H9 (cell line): ENCODE results near the gene OR4C6. TPM values are rescaled to one million over a fixed set of nuclear protein-coding genes. Genes with fewer than 3 reads are reported as not detected.

Experiments used
- DNase-seq: peaks from one replicate; pipeline ENCODE4 v3.0.0-alpha.2; 2017
- H2AFZ ChIP-seq: one replicate; pipeline ENCODE4 v1.6.1; 2013; ENCODE audit warnings: mild to moderate bottlenecking, low read length, control low read depth, moderate library complexity
- H2AK5ac ChIP-seq: 2 replicates; pipeline ENCODE4 v1.6.1; 2013; ENCODE audit warnings: low read length, control low read depth, mixed read lengths; ENCODE audit not compliant: insufficient read length
- H2BK120ac ChIP-seq: one replicate; pipeline ENCODE4 v1.6.1; 2013; ENCODE audit warnings: low read depth, mild to moderate bottlenecking, low read length, control low read depth, inconsistent platforms; ENCODE audit not compliant: poor library complexity, severe bottlenecking
- H2BK12ac ChIP-seq: 2 replicates; pipeline ENCODE4 v1.6.1; 2013; ENCODE audit warnings: low read length, control low read depth, mixed read lengths, low read depth; ENCODE audit not compliant: insufficient read length
- H2BK15ac ChIP-seq: 2 replicates; pipeline ENCODE4 v1.6.1; 2013; ENCODE audit warnings: low read depth, low read length, control low read depth
- H2BK20ac ChIP-seq: one replicate; pipeline ENCODE4 v1.6.1; 2013; ENCODE audit warnings: low read depth, mild to moderate bottlenecking, low read length, control low read depth, inconsistent platforms; ENCODE audit not compliant: poor library complexity, severe bottlenecking
- H2BK5ac ChIP-seq: 2 replicates; pipeline ENCODE4 v1.6.1; 2013; ENCODE audit warnings: low read length, control low read depth, mixed read lengths; ENCODE audit not compliant: insufficient read length
- H3K14ac ChIP-seq: 2 replicates; pipeline ENCODE4 v1.6.1; 2013; ENCODE audit warnings: low read length, control low read depth; ENCODE audit not compliant: insufficient read depth
- H3K18ac ChIP-seq: 2 replicates; pipeline ENCODE4 v1.6.1; 2013; ENCODE audit warnings: low read depth, mild to moderate bottlenecking, mixed read lengths, low read length, control low read depth; ENCODE audit not compliant: insufficient read length
- H3K23ac ChIP-seq: 2 replicates; pipeline ENCODE4 v1.6.1; 2013; ENCODE audit warnings: low read length, control low read depth, mixed read lengths, low read depth; ENCODE audit not compliant: insufficient read length
- H3K23me2 ChIP-seq: 2 replicates; pipeline ENCODE4 v1.6.1; 2013; ENCODE audit warnings: low read depth, mild to moderate bottlenecking, mixed read lengths, low read length, control low read depth; ENCODE audit not compliant: insufficient read length, poor library complexity, severe bottlenecking
- H3K27ac ChIP-seq: 2 replicates; pipeline ENCODE4 v1.5.1; 2013; ENCODE audit warnings: low read length, control low read depth, mixed read lengths, low read depth; ENCODE audit not compliant: insufficient read length
- H3K27me3 ChIP-seq: 2 replicates; pipeline ENCODE4 v1.6.1; 2013; ENCODE audit warnings: low read length, control low read depth, inconsistent platforms; ENCODE audit not compliant: insufficient read depth
- H3K4ac ChIP-seq: 2 replicates; pipeline ENCODE4 v1.6.1; 2013; ENCODE audit warnings: low read depth, mild to moderate bottlenecking, control low read depth, inconsistent platforms, low read length, moderate library complexity
- H3K4me1 ChIP-seq: 2 replicates; pipeline ENCODE4 v1.6.1; 2013; ENCODE audit warnings: low read length, control low read depth, inconsistent platforms; ENCODE audit not compliant: insufficient read depth
- H3K4me2 ChIP-seq: 2 replicates; pipeline ENCODE4 v1.6.1; 2013; ENCODE audit warnings: low read length, control low read depth, mixed read lengths; ENCODE audit not compliant: insufficient read length, insufficient read depth
- H3K56ac ChIP-seq: 2 replicates; pipeline ENCODE4 v1.6.1; 2013; ENCODE audit warnings: low read depth, mild to moderate bottlenecking, mixed read lengths, low read length, control low read depth; ENCODE audit not compliant: insufficient read length
- H3K79me1 ChIP-seq: 2 replicates; pipeline ENCODE4 v1.6.1; 2013; ENCODE audit warnings: low read depth, mild to moderate bottlenecking, moderate library complexity, low read length, control low read depth, inconsistent platforms; ENCODE audit not compliant: insufficient read depth, poor library complexity, severe bottlenecking
- H3K79me2 ChIP-seq: 2 replicates; pipeline ENCODE4 v1.6.1; 2013; ENCODE audit warnings: low read length, control low read depth, inconsistent platforms; ENCODE audit not compliant: insufficient read depth
- H3K9ac ChIP-seq: 2 replicates; pipeline ENCODE4 v1.6.1; 2013; ENCODE audit warnings: low read length, control low read depth, mixed read lengths; ENCODE audit not compliant: insufficient read length; ENCODE audit errors: extremely low read depth
- H3K9me3 ChIP-seq: one replicate; pipeline ENCODE4 v1.6.1; 2013; ENCODE audit warnings: low read depth, low read length, inconsistent platforms; ENCODE audit not compliant: control insufficient read depth
- H3T11ph ChIP-seq: one replicate; pipeline ENCODE4 v1.6.1; 2013; ENCODE audit warnings: mild to moderate bottlenecking, low read length, control low read depth, inconsistent platforms
- H4K20me1 ChIP-seq: one replicate; pipeline ENCODE4 v1.6.1; 2013; ENCODE audit not compliant: control insufficient read depth, insufficient read length, insufficient read depth
- H4K5ac ChIP-seq: 2 replicates; pipeline ENCODE4 v1.6.1; 2013; ENCODE audit warnings: low read depth, mild to moderate bottlenecking, mixed read lengths, low read length, control low read depth; ENCODE audit not compliant: insufficient read length
- H4K8ac ChIP-seq: replicated peaks from 2 replicates; pipeline ENCODE4 v1.6.1; 2013; ENCODE audit warnings: low read length, control low read depth, mixed read lengths, low read depth; ENCODE audit not compliant: insufficient read length
- H4K91ac ChIP-seq: 2 replicates; pipeline ENCODE4 v1.6.1; 2013; ENCODE audit warnings: low read depth, mild to moderate bottlenecking, moderate library complexity, mixed read lengths, low read length, control low read depth; ENCODE audit not compliant: insufficient read length
- H3K27ac Mint-ChIP-seq, 3 experiments: 2 replicates in 2 of 3; 3 replicates in 1 of 3; pipeline ENCODE4 v1.8.0; 2020 to 2021; ENCODE audit warnings: mixed read lengths in 3 of 3, mild to moderate bottlenecking in 1 of 3, moderate library complexity in 1 of 3
- H3K27me3 Mint-ChIP-seq: 2 replicates; pipeline ENCODE4 v1.8.0; 2021; ENCODE audit warnings: low read depth, mild to moderate bottlenecking, moderate library complexity, mixed read lengths
- H3K36me3 Mint-ChIP-seq, 3 experiments: 2 replicates in 2 of 3; 3 replicates in 1 of 3; pipeline ENCODE4 v1.8.0; 2020 to 2021; ENCODE audit warnings: low read depth in 3 of 3, mixed read lengths in 3 of 3; ENCODE audit not compliant: insufficient read depth in 1 of 3
- H3K4me1 Mint-ChIP-seq, 2 experiments: 2 replicates each; pipeline ENCODE4 v1.8.0; 2020; ENCODE audit warnings: mixed read lengths in 2 of 2
- H3K4me3 Mint-ChIP-seq, 2 experiments: 2 replicates in 1 of 2; 3 replicates in 1 of 2; pipeline ENCODE4 v1.8.0; 2020 to 2021; ENCODE audit warnings: mild to moderate bottlenecking in 2 of 2, mixed read lengths in 2 of 2, moderate library complexity in 1 of 2
- H3K9me3 Mint-ChIP-seq, 2 experiments: 2 replicates in 1 of 2; 3 replicates in 1 of 2; pipeline ENCODE4 v1.8.0; 2020; ENCODE audit warnings: mild to moderate bottlenecking in 2 of 2, mixed read lengths in 2 of 2, moderate library complexity in 1 of 2
- CTCF ChIP-seq: fragments of 200-600 bp; sonication (generic); conservative IDR thresholded peaks from 3 replicates; pipeline ENCODE4 v1.8.0; 2021; ENCODE audit warnings: antibody characterized with exemption, mild to moderate bottlenecking
- WGBS: extraction: QIAGEN DNeasy Blood & Tissue Kit; methylation state at CpG from one replicate; pipeline ENCODE4 v1.1.7; 2013; ENCODE audit warnings: missing lambda C conversion rate, low lambda C conversion rate, mixed read lengths; ENCODE audit not compliant: insufficient read length; ENCODE audit errors: extremely low coverage; 5-methylcytosine and 5-hydroxymethylcytosine counted together
- total RNA-seq: library from RNA; stranded (reverse); gene quantifications from 2 replicates; pipeline ENCODE4 v1.2.1, GENCODE V29; 2021

The OR4C6 gene
- total RNA-seq, 1 experiment from 2014 or later = not detected

GRCh38 chr11:55669376-55669775 is 7.4 kb downstream of the OR4C6 start:
- no peak overlapping the region for H3K4me3 Mint-ChIP-seq
- Histone ChIP-seq H3K14ac (no peak overlapping the region), H2BK120ac (no peak overlapping the region), H3K79me1 (no peaks in the 10 kb centered on the region), H4K91ac (no peak overlapping the region), H3K56ac (no peak overlapping the region), H3K9me3 (peaks cover 54% of the 10 kb centered on the region), H3K23ac (no peak overlapping the region), H3K4me1 (no peaks in the 10 kb centered on the region), H3K79me2 (no peaks in the 10 kb centered on the region), H3T11ph (no peak overlapping the region), H3K18ac (no peak overlapping the region), H3K4ac (no peak overlapping the region), H3K27ac (no peak overlapping the region), H2AFZ (no peak overlapping the region), H3K27me3 (no peaks in the 10 kb centered on the region), H2BK20ac (no peak overlapping the region), H2BK5ac (no peak overlapping the region), H3K9ac (no peak overlapping the region), H2BK15ac (no peak overlapping the region), H3K4me2 (no peak overlapping the region), H4K20me1 (no peaks in the 10 kb centered on the region), H2AK5ac (no peak overlapping the region), H3K23me2 (no peaks in the 10 kb centered on the region), H4K5ac (no peak overlapping the region), H4K8ac (no peak overlapping the region), H2BK12ac (no peak overlapping the region)
- H3K27ac Mint-ChIP-seq = no peak overlapping the region
- TF ChIP-seq CTCF = no peak
- H3K27me3 Mint-ChIP-seq = no peaks in the 10 kb centered on the region
- WGBS = no CpG with 5 or more reads among the region's 2 CpGs
- peaks cover 54 to 58% of the 10 kb centered on the region in 2 experiments for H3K9me3 Mint-ChIP-seq
- DNase-seq = no peak
- H3K4me1 Mint-ChIP-seq = no peaks in the 10 kb centered on the region
- peaks cover 0 to 9% (median 5%) of the 10 kb centered on the region in 3 experiments; a peak in 5 of 7 replicates for H3K36me3 Mint-ChIP-seq
